HEK293 (cell line): ENCODE results near the gene SLC6A3.

ENCODE experiments used
- CTCF ChIA-PET: fragments of 350-600 bp; formaldehyde crosslinking; extraction: SDS; loops from one replicate; lab custom pipeline; 2021; ENCODE audit warnings: antibody characterized with exemption; lab: Yijun Ruan, JAX
- POLR2A ChIA-PET: fragments of 300-600 bp; formaldehyde crosslinking; extraction: SDS; loops from one replicate; lab custom pipeline; 2020; ENCODE audit warnings: antibody characterized with exemption, inconsistent platforms; lab: Yijun Ruan, JAX
- H3K27ac ChIP-seq: fragments of 200-500 bp; sonication (Bioruptor generic); 2 replicates; pipeline ENCODE4 v1.5.1; 2014; ENCODE audit warnings: low read depth, low read length, control low read depth, inconsistent platforms; ENCODE audit errors: extremely low read depth
- H3K36me3 ChIP-seq, 2 experiments: fragments of 200-500 bp in 1 of 2; sonication (Bioruptor generic) in 1 of 2; 1 replicate in 1 of 2; 2 replicates in 1 of 2; pipeline ENCODE4 v1.5.1; 2014 to 2017; ENCODE audit warnings: inconsistent platforms in 2 of 2, low read length in 2 of 2; ENCODE audit not compliant: control insufficient read depth in 2 of 2, insufficient read depth in 1 of 2
- H3K4me1 ChIP-seq: fragments of 200-500 bp; sonication (Bioruptor generic); 2 replicates; pipeline ENCODE4 v1.5.1; 2014; ENCODE audit warnings: mild to moderate bottlenecking, low read length, inconsistent platforms; ENCODE audit not compliant: control insufficient read depth, insufficient read depth
- H3K4me3 ChIP-seq: 2 replicates; pipeline ENCODE4 v1.5.1; 2011; ENCODE audit warnings: low read depth, mild to moderate bottlenecking, control low read depth, low read length, moderate library complexity
- H3K9me3 ChIP-seq: fragments of 200-500 bp; sonication (Bioruptor generic); 2 replicates; pipeline ENCODE4 v1.5.1; 2014; ENCODE audit warnings: low read depth, low read length, inconsistent platforms; ENCODE audit not compliant: control insufficient read depth, insufficient read depth
- SCRT2 ChIP-seq: fragments of 450-650 bp; formaldehyde crosslinking; IDR thresholded peaks from 2 replicates; pipeline ENCODE4 v1.5.1; 2016; ENCODE audit warnings: missing biosample characterization, missing genetic modification characterization
- ZFHX2 ChIP-seq: fragments of 450-650 bp; formaldehyde crosslinking; conservative IDR thresholded peaks from 2 replicates; pipeline ENCODE4 v1.5.1; 2016; ENCODE audit warnings: missing biosample characterization, missing genetic modification characterization
- ZFP3 ChIP-seq: fragments of 450-650 bp; formaldehyde crosslinking; IDR thresholded peaks from 2 replicates; pipeline ENCODE4 v1.5.1; 2016; ENCODE audit warnings: low read depth, missing biosample characterization, missing genetic modification characterization
- ZIC2 ChIP-seq: fragments of 450-650 bp; formaldehyde crosslinking; IDR thresholded peaks from 2 replicates; pipeline ENCODE4 v1.5.1; 2016; ENCODE audit warnings: missing biosample characterization, missing genetic modification characterization
- ZNF175 ChIP-seq: fragments of 450-650 bp; formaldehyde crosslinking; IDR thresholded peaks from 2 replicates; pipeline ENCODE4 v1.5.1; 2016; ENCODE audit warnings: missing biosample characterization, missing genetic modification characterization
- ZNF184 ChIP-seq: fragments of 450-650 bp; IDR thresholded peaks from 2 replicates; pipeline ENCODE4 v1.5.1; 2018; ENCODE audit warnings: missing biosample characterization, mild to moderate bottlenecking, missing genetic modification characterization
- ZNF596 ChIP-seq: fragments of 450-650 bp; IDR thresholded peaks from 2 replicates; pipeline ENCODE4 v1.5.0; 2018; ENCODE audit warnings: missing biosample characterization, mild to moderate bottlenecking, missing genetic modification characterization, moderate library complexity
- ZNF621 ChIP-seq: fragments of 450-650 bp; formaldehyde crosslinking; IDR thresholded peaks from 2 replicates; pipeline ENCODE4 v1.5.1; 2017; ENCODE audit warnings: missing biosample characterization, missing genetic modification characterization
- ZNF629 ChIP-seq: fragments of 450-650 bp; formaldehyde crosslinking; IDR thresholded peaks from 2 replicates; pipeline ENCODE4 v1.5.1; 2017; ENCODE audit warnings: missing biosample characterization, missing genetic modification characterization
- ZNF660 ChIP-seq: fragments of 450-650 bp; IDR thresholded peaks from 2 replicates; pipeline ENCODE4 v1.5.1; 2018; ENCODE audit warnings: missing biosample characterization, mild to moderate bottlenecking, missing genetic modification characterization
- ZNF664 ChIP-seq: fragments of 450-650 bp; formaldehyde crosslinking; IDR thresholded peaks from 2 replicates; pipeline ENCODE4 v1.5.1; 2016; ENCODE audit warnings: missing biosample characterization, missing genetic modification characterization
- ZNF677 ChIP-seq: fragments of 450-650 bp; IDR thresholded peaks from 2 replicates; pipeline ENCODE4 v1.5.0; 2018; ENCODE audit warnings: missing biosample characterization, mild to moderate bottlenecking, missing genetic modification characterization, moderate library complexity
- ZNF776 ChIP-seq: fragments of 450-650 bp; formaldehyde crosslinking; IDR thresholded peaks from 2 replicates; pipeline ENCODE4 v1.5.0; 2017; ENCODE audit warnings: missing biosample characterization, missing genetic modification characterization, borderline replicate concordance
- TF ChIP-seq, protein P1 (sequence below): fragments of 450-650 bp; formaldehyde crosslinking; IDR thresholded peaks from 2 replicates; pipeline ENCODE4 v1.5.1; 2016; ENCODE audit warnings: missing biosample characterization, missing genetic modification characterization
- TF ChIP-seq, protein P2 (sequence below): fragments of 450-650 bp; formaldehyde crosslinking; IDR thresholded peaks from 2 replicates; pipeline ENCODE4 v1.5.1; 2016; ENCODE audit warnings: missing biosample characterization, missing genetic modification characterization
- TF ChIP-seq, protein P3 (sequence below): fragments of 450-650 bp; formaldehyde crosslinking; IDR thresholded peaks from 2 replicates; pipeline ENCODE4 v1.5.1; 2017; ENCODE audit warnings: missing biosample characterization, missing genetic modification characterization

SLC6A3 gene

DNA sequence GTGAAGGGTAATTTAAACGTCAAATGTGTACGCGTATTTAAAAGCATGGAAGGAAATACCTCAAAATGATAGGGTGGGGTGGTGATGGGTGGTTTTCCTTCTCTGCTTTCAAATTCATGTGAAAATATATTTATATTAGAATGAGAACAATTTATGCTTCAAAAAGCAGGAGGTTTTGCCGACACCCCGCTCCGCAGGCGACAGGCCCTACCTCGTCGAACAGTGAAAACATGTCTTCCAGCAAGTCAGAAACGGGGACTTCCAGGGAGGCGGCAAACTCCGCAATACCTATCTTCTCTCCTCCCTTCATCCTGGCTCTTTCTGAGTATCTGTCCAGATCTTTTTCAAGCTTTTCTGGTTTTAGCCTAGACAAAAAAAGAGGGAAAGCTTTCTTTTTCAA is 28.5 kb upstream of the SLC6A3 start:
- ChIA-PET POLR2A (no interaction called here), CTCF (interaction anchor here (2.0 kb wide), 1 partner anchor 171 kb away, joined by 12 read pairs; no protein-coding TSS in a partner anchor)
- peaks cover 0 to 94% of the 10 kb centered on the region in 2 experiments; a peak in 2 of 3 replicates for H3K36me3 ChIP-seq
- TF ChIP-seq SCRT2 (tag by site-specific recombination) (no peak), ZNF175 (no peak), ZNF629 (tag by site-specific recombination) (no peak), ZNF621 (tag by site-specific recombination) (no peak), ZNF596 (tag by site-specific recombination) (no peak), ZFP3 (tag by site-specific recombination) (no peak), ZIC2 (tag by site-specific recombination) (no peak), ZNF664 (tag by site-specific recombination) (no peak), ZNF776 (tag by site-specific recombination) (no peak)
- TF ChIP-seq, protein P1, sequence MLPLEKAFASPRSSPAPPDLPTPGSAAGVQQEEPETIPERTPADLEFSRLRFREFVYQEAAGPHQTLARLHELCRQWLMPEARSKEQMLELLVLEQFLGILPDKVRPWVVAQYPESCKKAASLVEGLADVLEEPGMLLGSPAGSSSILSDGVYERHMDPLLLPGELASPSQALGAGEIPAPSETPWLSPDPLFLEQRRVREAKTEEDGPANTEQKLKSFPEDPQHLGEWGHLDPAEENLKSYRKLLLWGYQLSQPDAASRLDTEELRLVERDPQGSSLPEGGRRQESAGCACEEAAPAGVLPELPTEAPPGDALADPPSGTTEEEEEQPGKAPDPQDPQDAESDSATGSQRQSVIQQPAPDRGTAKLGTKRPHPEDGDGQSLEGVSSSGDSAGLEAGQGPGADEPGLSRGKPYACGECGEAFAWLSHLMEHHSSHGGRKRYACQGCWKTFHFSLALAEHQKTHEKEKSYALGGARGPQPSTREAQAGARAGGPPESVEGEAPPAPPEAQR: no peak
- TF ChIP-seq, protein P2, sequence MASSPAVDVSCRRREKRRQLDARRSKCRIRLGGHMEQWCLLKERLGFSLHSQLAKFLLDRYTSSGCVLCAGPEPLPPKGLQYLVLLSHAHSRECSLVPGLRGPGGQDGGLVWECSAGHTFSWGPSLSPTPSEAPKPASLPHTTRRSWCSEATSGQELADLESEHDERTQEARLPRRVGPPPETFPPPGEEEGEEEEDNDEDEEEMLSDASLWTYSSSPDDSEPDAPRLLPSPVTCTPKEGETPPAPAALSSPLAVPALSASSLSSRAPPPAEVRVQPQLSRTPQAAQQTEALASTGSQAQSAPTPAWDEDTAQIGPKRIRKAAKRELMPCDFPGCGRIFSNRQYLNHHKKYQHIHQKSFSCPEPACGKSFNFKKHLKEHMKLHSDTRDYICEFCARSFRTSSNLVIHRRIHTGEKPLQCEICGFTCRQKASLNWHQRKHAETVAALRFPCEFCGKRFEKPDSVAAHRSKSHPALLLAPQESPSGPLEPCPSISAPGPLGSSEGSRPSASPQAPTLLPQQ (tag by site-specific recombination): no peak
- TF ChIP-seq, protein P3, sequence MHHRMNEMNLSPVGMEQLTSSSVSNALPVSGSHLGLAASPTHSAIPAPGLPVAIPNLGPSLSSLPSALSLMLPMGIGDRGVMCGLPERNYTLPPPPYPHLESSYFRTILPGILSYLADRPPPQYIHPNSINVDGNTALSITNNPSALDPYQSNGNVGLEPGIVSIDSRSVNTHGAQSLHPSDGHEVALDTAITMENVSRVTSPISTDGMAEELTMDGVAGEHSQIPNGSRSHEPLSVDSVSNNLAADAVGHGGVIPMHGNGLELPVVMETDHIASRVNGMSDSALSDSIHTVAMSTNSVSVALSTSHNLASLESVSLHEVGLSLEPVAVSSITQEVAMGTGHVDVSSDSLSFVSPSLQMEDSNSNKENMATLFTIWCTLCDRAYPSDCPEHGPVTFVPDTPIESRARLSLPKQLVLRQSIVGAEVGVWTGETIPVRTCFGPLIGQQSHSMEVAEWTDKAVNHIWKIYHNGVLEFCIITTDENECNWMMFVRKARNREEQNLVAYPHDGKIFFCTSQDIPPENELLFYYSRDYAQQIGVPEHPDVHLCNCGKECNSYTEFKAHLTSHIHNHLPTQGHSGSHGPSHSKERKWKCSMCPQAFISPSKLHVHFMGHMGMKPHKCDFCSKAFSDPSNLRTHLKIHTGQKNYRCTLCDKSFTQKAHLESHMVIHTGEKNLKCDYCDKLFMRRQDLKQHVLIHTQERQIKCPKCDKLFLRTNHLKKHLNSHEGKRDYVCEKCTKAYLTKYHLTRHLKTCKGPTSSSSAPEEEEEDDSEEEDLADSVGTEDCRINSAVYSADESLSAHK (tag by site-specific recombination): no peak
- H3K4me3 ChIP-seq: no peak overlapping the region
- H3K27ac ChIP-seq: no peak overlapping the region
- H3K4me1 ChIP-seq: no peaks in the 10 kb centered on the region
- H3K9me3 ChIP-seq: no peaks in the 10 kb centered on the region

DNA sequence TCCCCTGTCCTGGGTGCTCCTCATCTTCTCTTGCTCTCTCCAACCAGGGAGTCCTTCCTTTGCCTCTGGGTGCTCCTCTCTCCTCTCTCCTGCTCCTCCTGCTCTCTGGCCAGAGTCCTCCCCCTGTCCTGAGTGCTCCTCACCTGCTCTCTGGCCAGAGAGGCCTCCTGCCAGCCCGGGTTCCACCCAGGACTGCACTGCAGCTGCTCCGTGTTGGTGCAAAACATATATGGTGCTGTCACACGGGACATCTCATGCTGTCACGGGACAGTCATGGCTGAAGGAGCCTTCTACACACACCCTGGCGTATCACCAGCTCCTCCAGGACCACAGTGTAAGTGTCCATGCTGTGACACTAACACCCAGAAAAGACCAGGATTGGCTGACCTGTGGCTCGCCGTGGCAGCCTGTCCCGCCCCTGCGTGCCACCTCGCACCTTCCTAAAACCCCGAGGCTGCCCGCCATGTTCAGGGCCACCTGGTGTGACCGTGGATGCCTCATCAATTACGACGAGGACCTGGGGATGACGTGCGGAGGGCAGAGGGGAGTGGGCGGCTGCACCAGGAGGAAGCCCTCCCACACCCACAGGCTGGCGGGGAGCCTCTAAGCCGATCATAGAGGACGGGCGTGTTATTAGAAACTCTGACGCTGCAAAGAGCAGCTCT is 27.9 kb upstream of the SLC6A3 start:
- H3K36me3 ChIP-seq: peaks cover 0 to 94% of the 10 kb centered on the region in 2 experiments; a peak in 2 of 3 replicates
- no peak overlapping the region for H3K4me3 ChIP-seq
- TF ChIP-seq ZNF660 (no peak), ZNF184 (tag by site-specific recombination) (no peak), ZFHX2 (tag by site-specific recombination) (0 out of 2 replicates have a peak, but pooled peaks have one; percentile 9), ZNF677 (tag by site-specific recombination) (no peak)
- ChIA-PET CTCF (interaction anchor here (0.7 kb wide), 1 partner anchor 173 kb away, joined by 3 read pairs; no protein-coding TSS in a partner anchor), POLR2A (no interaction called here)
- no peaks in the 10 kb centered on the region for H3K4me1 ChIP-seq
- no peak overlapping the region for H3K27ac ChIP-seq
- H3K9me3 ChIP-seq: no peaks in the 10 kb centered on the region
